NCI-H510A treated with DMSO at 0.1 percent for 48 hours (cell line): ENCODE measurements around the gene NBEAL1.
"Not testable (repeated sequence)": the region's sequence is repeated elsewhere in the genome, so short reads cannot be mapped to it uniquely, and the experiment has no call there.

ENCODE experiments used
- DNase-seq: peaks from one replicate; lab custom pipeline; 2025; lab: John Stamatoyannopoulos, UW

NBEAL1 gene

DNA sequence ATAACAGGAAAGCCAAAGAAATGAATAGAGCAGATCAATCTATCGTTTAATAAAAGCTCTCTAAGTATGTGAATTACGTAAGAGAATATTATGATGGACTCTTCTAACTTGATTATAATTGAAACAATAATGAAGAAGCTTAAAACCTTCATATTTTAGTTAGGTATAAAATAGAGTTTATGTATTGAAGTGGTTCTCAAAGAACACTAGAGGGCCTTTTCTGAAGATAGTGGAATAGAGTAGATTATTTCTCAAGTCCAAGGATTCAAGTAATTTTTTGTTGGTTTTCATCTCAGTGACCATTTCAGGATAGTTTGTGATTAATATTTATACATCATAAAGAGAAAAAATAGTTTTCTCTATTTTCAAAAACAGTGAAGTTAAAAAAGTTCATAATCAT is 97.7 kb downstream of the NBEAL1 start:
- no peak for DNase-seq

DNA sequence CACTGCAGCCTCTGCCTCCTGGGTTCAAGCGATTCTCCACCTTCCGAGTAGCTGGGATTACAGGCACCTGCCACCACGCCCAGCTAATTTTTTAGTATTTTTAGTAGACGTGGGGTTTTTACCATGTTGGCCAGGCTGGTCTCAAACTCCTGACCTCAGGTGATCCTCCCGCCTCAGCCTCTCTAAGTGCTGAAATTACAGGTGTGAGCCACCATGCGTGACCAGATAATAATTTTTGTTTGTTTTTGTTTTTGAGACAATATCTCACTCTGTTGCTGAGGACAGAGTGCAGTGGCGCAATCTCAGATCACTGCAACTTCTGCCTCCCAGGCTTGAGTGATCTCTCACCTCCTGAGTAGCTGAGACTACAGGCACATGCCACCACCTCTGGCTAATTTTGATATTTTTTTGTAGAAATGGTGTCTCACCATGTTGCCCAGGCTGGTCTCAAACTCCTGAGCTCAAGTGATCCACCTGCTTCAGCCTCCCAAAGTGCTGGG is 100.6 kb downstream of the NBEAL1 start:
- DNase-seq = not testable (repeated sequence)

DNA sequence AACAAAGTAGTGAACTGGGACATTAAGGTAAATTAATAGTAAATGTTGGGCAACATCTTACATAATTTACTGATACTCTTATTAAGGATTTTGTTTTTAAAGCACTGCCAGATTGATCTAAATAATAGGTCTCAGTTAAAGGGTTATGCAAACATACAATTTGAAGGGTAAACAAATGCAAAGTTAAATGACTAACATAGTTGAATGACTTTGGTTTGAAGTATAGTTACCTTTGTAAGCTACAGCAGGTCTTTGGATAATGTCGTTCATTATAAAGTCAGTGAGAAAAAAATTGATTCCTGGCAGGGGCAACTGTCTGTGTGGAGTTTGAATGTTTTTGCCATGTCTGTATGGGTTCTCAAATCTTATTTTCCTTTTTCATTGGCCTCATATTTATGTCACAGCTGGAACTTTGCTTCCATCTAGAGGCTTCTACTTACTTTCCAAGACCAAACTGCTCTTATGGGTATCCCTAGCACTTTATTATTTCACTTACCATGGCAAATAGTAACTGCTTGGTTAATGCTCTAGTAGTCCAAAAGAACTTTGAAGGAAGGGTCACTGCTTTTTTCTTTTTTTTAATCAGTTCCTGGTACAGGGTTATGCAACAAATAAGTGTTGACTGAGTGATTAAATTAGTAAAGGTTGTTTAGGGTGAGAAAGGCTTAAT is 107.8 kb downstream of the NBEAL1 start:
- no peak for DNase-seq

DNA sequence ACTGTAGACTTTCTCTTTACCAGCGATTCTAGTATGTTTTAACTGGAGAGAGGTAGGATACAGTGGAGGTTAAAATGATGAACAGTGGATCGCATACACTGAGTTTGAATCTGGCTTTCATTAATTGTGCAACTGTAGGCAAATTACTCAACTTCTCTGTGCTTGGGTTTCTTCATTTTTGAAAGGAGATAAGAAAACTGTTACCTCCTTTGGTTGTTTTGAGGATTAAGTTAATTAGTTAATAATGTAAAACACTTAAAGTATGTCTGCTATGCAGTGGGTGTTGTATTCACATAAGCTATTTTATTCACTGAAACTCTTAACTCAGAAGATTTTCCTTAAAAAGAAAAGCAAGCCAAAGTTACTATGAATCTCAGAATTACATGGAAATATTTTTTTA is 112.3 kb downstream of the NBEAL1 start:
- DNase-seq = no peak

DNA sequence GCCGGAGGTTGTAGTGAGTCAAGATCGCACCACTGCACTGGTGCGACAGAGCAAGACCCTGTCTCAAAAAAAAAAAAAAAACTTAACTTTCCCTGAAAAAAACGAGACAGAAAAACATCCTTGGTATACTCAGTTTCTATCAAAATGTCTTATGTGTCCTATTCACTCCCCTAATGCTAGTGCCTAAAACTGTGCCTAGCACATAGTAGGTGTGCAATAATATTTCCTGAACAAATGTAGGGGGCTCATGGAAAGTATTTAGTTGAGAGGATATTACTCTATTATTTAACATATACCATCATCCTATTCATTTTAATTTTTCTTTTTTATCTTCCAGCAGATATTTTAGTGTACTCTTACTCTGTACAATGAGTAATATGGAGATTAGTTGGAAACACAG is 120.4 kb downstream of the NBEAL1 start:
- DNase-seq = no peak

DNA sequence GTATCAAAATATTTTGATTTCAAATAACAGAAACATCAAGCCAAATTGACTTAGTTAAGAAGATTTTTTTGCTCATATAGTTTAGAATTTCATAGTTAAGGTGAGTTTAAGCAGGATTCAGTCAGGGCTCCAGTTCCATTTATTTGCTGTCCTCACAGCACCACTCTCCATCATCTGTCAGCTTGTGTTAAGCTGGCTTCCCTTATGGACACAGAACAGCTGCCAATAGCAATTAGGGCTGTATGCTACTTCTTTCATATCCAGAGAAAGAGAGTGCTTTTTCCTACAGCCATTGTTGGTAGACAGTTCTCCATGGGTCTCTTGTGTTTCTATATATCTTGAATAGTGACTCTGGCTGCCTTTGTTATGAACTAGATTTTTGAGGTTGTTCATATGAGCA is 128.7 kb downstream of the NBEAL1 start:
- no peak for DNase-seq

DNA sequence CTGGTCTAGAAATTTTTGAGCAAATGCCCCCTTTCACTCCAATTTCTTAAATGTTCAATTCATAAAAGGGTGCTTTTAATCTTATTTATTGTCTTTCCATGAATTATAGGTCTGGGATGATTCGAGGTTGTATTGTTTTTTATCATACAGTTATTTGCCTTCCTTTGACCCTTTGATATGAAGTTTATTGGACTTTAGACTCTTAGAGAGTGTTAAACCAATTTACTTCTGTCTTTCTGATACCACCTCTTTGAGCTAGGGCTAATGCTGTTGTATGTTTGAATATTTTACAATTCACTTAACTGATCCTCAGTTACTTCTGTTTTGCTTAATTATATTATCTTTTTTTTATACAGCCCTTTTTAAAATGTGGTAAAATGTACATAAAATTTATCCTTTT is 134.5 kb downstream of the NBEAL1 start:
- no peak for DNase-seq

DNA sequence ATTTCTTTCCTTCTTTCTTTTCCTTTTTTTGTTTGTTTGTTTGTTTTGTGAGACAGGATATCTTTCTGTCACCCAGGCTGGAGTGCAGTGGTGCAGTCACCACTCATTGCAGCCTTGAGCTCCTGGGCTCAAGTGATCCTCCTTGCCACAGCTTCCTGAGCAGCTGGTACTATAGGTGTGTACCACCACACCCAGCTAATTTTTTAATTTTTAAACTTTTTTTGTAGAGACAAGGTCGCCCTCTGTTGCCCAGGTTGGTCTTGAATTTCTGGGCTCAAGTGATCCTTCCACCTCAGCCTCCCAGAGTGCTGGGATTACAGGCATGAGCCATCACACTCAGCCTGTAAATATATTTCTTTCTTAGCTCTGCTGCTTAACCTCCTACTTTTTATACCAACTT is 140.7 kb downstream of the NBEAL1 start:
- no peak for DNase-seq

DNA sequence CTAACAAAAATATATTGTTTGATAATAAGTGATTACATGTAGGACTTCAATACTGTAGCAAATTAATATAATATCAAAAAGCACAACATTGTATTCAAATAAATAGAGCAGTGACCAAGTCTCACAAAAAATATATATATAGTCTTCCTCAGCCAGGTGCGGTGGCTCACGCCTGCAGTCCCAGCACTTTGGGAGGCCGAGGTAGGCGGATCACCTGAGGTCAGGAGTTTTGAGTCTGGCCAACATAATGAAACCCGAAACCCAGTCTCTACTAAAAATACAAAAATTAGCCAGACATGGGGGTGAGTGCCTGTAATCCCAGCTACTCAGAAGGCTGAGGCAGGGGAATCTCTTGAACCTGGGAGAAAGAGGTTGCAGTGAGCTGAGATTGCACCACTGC is 148.0 kb downstream of the NBEAL1 start:
- DNase-seq = not testable (repeated sequence)

DNA sequence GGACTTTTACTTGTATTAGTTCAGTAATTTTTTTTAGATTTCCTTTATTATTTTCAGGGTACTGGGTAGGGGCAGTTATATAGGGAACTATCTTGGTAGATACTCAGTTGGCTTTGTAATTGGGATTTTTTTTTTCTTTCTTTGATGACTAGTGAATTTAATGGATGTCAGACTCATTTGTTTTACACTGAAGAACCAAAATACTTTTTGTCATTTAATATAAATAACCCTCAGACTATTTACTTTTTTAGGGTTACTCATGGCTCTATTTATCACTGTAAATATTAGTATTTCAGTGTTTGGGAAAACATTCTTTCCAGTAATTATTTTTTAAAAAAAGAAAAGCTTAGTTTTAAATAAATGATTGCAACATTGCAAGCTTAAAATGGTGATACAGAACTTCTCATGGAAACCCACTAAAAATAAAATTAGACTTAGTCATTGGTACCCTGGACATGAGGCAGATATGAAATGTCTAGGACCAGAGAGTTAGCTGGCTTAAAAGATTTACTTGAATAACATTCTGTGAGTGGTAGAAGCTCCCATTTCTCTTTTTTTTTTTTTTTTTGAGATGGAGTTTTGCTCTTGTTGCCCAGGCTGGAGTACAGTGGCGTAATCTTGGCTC is 149.7 kb downstream of the NBEAL1 start:
- DNase-seq = no peak

DNA sequence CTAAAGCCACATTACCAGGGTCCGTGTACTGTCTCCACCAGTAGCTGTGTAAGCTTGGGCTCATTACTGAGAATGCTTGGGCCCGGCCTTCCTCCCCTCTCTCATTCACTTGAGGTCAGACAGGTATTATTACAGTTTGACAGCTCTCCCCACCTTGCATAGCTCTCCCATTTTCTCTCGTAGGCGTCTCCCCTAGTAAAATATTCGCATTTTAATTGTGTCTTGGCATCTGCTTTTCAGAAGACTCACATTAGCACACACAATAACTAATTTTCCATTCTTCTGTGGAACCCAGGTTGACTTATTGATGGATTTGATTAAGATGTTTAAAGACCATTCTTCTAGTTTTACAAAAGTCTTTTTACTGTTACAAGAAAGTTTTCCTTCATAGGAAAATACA is 153.1 kb downstream of the NBEAL1 start:
- no peak for DNase-seq

DNA sequence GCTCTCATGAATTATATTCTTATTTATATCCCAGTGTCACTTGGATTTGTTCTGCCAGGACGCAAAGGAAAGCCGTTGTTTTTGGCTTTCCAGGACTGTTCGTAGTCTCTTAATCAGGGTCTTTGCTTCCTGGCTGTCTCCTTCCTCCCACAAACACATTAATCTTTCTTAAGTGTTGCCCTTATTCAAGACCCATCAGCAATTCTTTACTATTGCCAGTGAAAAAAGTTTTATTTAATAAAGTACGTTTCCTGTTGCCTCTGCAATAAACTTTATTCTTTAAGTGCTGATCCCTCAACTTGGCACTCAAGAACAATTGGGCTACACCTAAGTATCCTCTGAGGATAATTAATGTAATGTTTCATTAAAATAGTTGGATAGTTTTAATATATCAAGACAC is 155.8 kb downstream of the NBEAL1 start:
- DNase-seq = no peak

DNA sequence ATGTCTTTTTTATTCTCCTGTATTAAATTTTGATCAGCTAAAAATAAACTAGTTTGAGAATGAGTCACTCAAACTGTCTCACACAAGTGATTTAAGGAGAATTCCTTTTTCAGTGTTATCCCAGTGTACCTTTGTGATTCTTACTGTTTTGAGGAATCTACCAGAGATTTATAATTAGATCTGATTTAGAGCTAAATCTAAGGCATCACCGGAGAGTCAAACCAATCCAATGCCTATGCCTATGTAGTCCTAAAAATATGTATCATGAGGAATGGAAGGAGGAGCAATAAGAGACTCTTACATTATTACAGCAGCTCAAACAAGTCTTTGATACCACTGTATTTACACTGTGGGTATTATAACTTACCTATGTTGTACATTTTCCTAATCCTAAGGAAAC is 160.7 kb downstream of the NBEAL1 start:
- no peak for DNase-seq

DNA sequence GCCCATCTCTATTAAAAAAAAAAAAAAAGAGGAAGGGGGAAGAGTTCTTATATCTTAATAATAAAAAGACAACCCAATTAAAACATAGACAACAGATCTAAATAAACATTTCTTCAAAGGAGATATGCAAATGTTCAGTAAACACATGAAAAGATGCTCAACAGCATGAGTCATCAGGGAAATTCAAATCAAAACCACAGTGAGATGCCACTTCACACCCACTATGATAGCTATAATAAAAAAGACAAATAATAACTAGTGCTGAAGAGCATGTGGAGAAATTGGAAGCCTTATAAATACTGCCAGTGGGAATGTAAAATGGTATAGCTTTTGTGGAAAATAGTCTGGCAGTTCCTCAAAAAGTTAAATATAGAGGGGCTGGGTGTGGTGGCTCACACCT is 162.7 kb downstream of the NBEAL1 start:
- DNase-seq = no peak

DNA sequence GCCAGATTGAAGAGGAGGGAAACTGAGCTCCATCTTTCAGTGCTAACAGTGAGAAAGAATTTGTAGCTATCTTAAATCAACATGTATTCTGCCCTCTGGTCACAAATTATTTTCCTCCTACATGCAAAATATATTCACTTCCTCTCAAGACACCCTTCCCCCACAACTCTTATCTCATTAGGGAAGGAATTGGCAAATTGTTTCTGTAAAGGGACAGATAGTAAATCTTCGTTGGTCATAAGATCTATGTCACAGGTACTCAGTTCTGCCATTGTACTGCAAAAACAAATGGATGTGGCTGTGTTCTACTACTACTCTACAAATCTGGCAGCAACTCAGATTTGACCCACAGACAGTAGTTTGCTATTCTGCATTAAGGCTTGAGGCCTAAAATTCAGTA is 171.2 kb downstream of the NBEAL1 start:
- no peak for DNase-seq

DNA sequence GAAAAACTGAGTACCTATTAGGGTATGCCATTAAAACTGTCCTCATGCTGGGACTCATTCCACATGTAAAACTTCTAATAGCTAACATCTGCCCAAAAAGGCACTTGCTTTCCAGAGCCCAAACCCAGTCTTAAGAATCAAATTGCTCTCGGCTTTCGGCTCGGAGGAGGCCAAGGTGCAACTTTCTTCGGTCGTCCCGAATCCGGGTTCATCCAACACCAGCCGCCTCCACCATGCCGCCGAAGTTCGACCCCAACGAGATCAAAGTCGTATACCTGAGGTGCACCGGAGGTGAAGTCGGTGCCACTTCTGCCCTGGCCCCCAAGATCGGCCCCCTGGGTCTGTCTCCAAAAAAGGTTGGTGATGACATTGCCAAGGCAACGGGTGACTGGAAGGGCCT is 175.9 kb downstream of the NBEAL1 start:
- DNase-seq = not testable (repeated sequence)

DNA sequence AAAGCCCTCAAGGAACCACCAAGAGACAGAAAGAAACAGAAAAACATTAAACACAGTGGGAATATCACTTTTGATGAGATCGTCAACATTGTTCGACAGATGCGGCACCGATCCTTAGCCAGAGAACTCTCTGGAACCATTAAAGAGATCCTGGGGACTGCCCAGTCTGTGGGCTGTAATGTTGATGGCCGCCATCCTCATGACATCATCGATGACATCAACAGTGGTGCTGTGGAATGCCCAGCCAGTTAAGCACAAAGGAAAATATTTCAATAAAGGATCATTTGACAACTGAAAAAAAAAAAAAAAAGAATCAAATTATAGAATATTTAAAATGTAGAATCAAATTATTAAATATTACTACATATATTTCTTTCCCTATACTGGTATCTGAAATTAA is 176.4 kb downstream of the NBEAL1 start:
- DNase-seq = not testable (repeated sequence)

DNA sequence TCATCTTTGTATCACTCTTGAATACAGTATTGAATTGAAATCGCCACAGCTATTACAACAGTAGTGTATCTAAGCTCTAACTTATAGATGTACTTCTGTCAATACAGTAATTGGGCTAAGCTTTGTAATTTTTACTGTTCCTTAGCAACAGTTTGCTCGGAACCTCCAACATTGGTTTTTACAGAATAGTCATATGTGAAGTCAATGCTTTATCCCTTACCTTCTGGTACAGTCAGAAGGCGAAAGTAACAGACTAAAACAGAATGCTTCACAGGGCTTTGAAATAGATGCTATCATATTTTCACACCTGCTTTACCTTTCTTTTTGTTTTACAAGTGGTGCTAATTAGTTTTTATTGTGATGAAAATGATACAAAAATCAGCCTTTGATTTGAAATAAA is 177.3 kb downstream of the NBEAL1 start:
- no peak for DNase-seq

DNA sequence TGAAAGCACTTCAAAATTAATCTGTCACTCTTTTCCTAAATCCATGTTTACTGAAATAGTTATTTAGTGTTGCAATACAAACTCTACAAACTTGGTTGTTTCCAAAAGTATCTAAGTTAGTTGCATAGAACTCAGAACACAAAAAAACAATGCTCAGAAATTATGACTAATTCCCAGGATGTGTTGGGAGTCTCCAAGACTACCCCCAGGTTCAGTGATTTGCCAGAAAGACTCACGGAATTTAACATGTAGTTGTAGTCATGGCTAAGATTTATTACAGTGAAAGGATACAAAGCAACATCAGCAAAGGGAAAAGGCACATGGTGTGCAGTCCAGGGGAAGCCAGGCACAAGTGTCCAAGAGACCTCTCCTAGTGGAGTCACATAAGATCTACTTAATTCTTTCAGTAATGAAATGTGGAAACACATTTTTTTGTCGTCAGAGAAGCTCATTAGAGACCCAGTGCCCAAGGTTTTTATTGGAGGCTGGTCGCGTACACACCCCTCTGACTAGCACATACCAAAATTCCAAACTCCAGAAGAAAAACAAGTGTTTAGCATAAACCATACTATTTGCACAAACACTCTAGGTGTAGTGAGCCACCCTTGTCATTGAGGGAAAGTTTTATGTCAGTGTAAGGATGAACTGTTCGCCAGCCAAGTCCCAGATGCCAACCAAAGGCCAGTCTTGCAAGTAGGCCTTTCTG is 180.8 kb downstream of the NBEAL1 start:
- DNase-seq = no peak

DNA sequence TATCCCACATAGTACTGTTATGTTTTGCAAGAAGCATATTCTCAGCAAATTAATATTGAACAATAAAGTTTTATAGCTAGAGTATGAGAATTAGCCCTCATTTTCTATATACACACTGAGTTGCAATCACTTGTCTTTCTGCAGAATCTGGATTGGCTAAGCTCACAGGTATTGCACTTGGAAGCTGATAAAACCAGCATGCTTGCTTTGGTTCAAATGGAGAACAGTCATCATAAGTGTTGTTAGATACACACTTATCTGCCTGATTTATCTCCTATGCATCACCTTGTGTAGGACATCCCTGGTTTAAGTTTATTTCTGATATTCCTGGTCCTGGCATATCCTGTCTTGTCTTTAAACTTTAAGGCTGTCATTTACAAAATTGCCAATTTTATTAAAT is 186.2 kb downstream of the NBEAL1 start:
- no peak for DNase-seq

DNA sequence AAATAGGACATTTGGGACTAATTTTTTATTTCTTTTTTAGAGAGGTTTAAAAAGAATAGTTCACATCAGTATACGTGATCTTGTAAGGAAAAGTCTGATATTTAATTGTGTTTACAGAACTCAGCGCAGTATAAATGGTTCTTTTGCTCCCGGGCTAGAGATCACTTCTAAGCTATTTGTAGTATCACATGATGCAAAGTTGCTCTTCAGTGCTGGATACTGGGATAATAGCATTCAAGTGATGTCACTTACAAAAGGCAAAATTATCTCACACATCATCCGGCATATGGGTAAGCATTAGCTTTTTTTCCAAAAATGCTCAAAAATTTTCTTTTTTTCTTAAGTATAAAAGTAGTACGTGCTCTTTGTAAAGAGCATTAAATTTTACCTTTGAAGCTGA is 186.8 kb downstream of the NBEAL1 start:
- DNase-seq = no peak

DNA sequence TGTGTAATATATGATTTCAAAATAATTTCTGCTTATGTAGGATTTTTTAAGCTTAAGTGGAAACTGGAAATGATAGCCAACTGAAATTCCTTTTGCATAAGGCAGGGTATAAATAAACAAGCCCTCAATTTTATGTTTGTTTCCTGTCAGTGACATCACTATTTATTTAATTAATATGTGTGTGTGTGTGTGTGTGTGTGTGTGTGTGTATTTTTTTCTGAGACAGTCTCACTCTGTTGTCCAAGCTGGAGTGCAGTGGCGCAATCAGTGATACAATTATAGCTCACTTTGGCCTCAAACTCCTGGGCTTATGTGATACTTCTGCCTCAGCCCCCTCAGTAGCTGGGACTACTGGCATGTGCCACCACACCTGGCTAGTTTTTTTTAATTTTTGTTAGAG is 194.9 kb downstream of the NBEAL1 start:
- DNase-seq = no peak

DNA sequence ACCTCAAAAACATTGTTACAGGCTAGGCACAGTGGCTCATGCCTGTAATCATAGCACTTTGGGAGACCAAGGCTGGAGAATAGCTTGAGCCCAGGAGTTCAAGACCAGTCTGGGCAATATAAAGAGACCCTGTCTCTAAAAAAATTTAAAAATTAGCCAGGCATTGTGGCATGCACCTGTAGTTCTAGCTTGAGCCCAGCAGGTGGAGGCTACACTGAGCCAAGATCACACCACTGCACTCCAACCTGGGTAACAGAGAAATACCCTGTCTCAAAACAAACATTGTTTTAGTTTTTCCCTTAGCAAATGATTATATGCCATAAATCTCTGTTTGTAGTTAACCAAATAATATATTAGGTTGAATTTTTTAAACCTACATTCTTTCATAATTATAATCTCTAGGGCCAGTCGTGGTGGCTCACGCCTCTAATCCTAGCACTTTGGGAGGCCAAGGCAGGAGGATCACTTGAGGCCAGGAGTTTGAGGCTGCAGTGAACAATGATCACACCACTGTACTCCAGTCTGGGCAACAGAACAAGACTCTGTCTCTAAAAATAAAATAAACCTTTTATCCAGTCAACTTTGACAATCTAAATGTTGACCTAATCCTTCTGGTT is 210.9 kb downstream of the NBEAL1 start:
- DNase-seq = peak; percentile 21
